KMS-11 (cell line): ENCODE measurements around the gene MARVELD3.
"Not testable (repeated sequence)": the region's sequence is repeated elsewhere in the genome, so short reads cannot be mapped to it uniquely, and the experiment has no call there.

ENCODE experiments used
- H2AFZ ChIP-seq: fragments of 200-600 bp; sonication (generic); 2 replicates; pipeline ENCODE4 v1.6.1; 2016; ENCODE audit warnings: antibody characterized with exemption, mixed run types, low read depth
- H3K27ac ChIP-seq: fragments of 200-600 bp; sonication (generic); 2 replicates; pipeline ENCODE4 v1.6.1; 2016; ENCODE audit warnings: mild to moderate bottlenecking, mixed run types
- H3K27me3 ChIP-seq: fragments of 200-600 bp; sonication (generic); 2 replicates; pipeline ENCODE4 v1.6.1; 2017; ENCODE audit warnings: mild to moderate bottlenecking, low read depth, mixed run types, moderate library complexity; ENCODE audit not compliant: insufficient read depth
- H3K36me3 ChIP-seq: fragments of 200-600 bp; sonication (generic); 2 replicates; pipeline ENCODE4 v1.6.1; 2017; ENCODE audit warnings: mild to moderate bottlenecking, mixed run types; ENCODE audit not compliant: insufficient read depth
- H3K4me1 ChIP-seq: fragments of 200-600 bp; sonication (generic); 2 replicates; pipeline ENCODE4 v1.6.1; 2016; ENCODE audit warnings: mild to moderate bottlenecking, low read depth, mixed run types; ENCODE audit not compliant: poor library complexity, severe bottlenecking
- H3K4me2 ChIP-seq: fragments of 200-600 bp; sonication (generic); 2 replicates; pipeline ENCODE4 v1.7.0; 2016; ENCODE audit warnings: mild to moderate bottlenecking, mixed run types
- H3K4me3 ChIP-seq: fragments of 200-600 bp; sonication (generic); IDR thresholded peaks from 2 replicates; pipeline ENCODE4 v1.6.1; 2017; ENCODE audit warnings: low read depth, low read length, mixed read lengths; ENCODE audit not compliant: insufficient read depth
- H3K79me2 ChIP-seq: fragments of 200-600 bp; sonication (generic); 2 replicates; pipeline ENCODE4 v1.6.1; 2016; ENCODE audit warnings: low read depth, mixed run types; ENCODE audit not compliant: insufficient read depth
- H3K9ac ChIP-seq: fragments of 200-600 bp; sonication (generic); 2 replicates; pipeline ENCODE4 v1.6.1; 2016; ENCODE audit warnings: mild to moderate bottlenecking, mixed run types
- H4K20me1 ChIP-seq: fragments of 200-600 bp; sonication (generic); 2 replicates; pipeline ENCODE4 v1.6.1; 2016; ENCODE audit warnings: mild to moderate bottlenecking, mixed run types; ENCODE audit not compliant: insufficient read depth
- TF ChIP-seq, protein P1 (sequence below): fragments of 200-600 bp; sonication (generic); conservative IDR thresholded peaks from 2 replicates; pipeline ENCODE4 v1.6.1; 2017; ENCODE audit warnings: low read depth, mild to moderate bottlenecking, antibody characterized with exemption, low read length, moderate library complexity, mixed read lengths

MARVELD3 gene

DNA sequence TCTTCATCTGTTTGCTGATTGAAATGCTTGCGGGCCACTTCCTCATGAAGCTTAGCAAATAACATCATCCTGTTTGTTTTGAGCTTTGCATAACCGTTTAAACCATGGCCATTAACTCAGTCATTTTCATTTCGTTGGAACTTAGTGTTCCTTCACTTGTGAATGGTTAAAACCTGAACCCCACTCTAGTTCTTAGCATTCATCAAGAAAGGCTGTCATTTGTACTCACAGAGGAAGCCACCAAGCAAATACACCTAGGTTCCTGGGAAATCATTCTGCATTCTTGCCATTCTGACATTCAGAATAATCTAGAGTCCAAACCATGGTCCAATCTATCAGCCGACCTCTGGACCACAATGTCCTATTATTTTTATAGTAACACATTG, 40.7 kb upstream of the MARVELD3 start:
- H3K36me3 ChIP-seq: no peaks in the 10 kb centered on the region
- H3K4me2 ChIP-seq: no peak overlapping the region
- no peak overlapping the region for H3K4me3 ChIP-seq
- H3K27ac ChIP-seq: no peak overlapping the region
- TF ChIP-seq, protein P1, sequence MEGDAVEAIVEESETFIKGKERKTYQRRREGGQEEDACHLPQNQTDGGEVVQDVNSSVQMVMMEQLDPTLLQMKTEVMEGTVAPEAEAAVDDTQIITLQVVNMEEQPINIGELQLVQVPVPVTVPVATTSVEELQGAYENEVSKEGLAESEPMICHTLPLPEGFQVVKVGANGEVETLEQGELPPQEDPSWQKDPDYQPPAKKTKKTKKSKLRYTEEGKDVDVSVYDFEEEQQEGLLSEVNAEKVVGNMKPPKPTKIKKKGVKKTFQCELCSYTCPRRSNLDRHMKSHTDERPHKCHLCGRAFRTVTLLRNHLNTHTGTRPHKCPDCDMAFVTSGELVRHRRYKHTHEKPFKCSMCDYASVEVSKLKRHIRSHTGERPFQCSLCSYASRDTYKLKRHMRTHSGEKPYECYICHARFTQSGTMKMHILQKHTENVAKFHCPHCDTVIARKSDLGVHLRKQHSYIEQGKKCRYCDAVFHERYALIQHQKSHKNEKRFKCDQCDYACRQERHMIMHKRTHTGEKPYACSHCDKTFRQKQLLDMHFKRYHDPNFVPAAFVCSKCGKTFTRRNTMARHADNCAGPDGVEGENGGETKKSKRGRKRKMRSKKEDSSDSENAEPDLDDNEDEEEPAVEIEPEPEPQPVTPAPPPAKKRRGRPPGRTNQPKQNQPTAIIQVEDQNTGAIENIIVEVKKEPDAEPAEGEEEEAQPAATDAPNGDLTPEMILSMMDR: no peak
- H3K4me1 ChIP-seq: no peaks in the 10 kb centered on the region
- no peak overlapping the region for H2AFZ ChIP-seq
- no peaks in the 10 kb centered on the region for H3K27me3 ChIP-seq
- H3K9ac ChIP-seq: no peak overlapping the region
- no peaks in the 10 kb centered on the region for H3K79me2 ChIP-seq
- no peaks in the 10 kb centered on the region for H4K20me1 ChIP-seq

DNA sequence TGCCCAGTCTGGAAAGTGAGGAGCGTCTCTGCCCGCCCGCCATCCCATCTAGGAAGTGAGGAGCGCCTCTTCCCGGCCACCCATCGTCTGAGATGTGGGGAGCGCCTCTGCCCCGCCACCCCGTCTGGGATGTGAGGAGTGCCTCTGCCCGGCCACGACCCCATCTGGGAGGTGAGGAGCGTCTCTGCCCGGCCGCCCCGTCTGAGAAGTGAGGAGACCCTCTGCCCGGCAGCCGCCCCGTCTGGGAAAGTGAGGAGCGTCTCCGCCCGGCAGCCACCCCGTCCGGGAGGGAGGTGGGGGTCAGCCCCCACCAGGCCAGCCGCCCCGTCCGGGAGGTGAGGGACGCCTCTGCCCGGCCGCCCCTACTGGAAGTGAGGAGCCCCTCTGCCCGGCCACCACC, 36.6 kb upstream of the MARVELD3 start:
- H4K20me1 ChIP-seq, H2AFZ ChIP-seq, H3K79me2 ChIP-seq, H3K36me3 ChIP-seq, H3K27ac ChIP-seq, H3K4me1 ChIP-seq, H3K9ac ChIP-seq, H3K27me3 ChIP-seq, H3K4me3 ChIP-seq, H3K4me2 ChIP-seq: not testable (repeated sequence)

DNA sequence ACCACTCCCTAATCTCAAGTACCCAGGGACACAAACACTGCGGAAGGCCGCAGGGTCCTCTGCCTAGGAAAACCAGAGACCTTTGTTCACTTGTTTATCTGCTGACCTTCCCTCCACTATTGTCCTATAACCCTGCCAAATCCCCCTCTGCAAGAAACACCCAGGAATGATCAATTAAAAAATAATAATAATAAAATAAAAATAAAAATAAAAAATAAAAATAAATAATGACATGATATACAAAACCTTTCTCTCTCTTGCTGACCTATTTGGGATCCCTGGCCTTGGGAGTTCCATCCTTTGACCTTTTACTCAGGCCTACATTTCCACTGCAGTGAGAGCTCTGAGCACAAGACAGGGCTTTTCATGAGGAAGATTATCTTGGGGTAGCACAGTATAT, 35.9 kb upstream of the MARVELD3 start:
- H3K36me3 ChIP-seq, H3K4me3 ChIP-seq, H2AFZ ChIP-seq, H3K27ac ChIP-seq, H3K9ac ChIP-seq, H3K4me2 ChIP-seq, H3K27me3 ChIP-seq, H3K79me2 ChIP-seq, H4K20me1 ChIP-seq, H3K4me1 ChIP-seq: not testable (repeated sequence)

DNA sequence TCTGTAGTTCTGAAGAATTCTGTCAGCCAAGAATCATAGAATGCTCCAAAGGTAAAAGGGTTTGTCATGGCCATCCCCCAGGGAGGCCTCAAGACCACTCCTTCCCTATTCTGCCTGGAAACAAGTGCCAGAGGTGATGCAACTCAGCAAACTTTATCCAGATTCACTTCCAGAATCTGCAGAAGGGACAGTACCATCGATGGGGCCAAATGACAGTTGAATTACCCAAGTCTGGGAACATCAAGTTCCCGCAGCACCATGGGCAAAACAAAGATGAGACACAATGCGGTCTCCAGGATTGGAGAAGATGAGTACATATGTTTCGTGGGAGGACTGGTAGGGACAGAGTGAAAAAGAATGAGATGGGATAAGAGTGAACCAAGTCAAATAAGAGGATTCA, 35.4 kb upstream of the MARVELD3 start:
- Histone ChIP-seq H3K4me2 (no peak overlapping the region), H3K27me3 (no peaks in the 10 kb centered on the region), H4K20me1 (no peaks in the 10 kb centered on the region), H3K9ac (no peak overlapping the region), H3K27ac (no peak overlapping the region), H3K36me3 (no peaks in the 10 kb centered on the region), H3K4me1 (no peaks in the 10 kb centered on the region), H3K4me3 (no peak overlapping the region), H2AFZ (no peak overlapping the region), H3K79me2 (no peaks in the 10 kb centered on the region)
- TF ChIP-seq, protein P1: no peak

DNA sequence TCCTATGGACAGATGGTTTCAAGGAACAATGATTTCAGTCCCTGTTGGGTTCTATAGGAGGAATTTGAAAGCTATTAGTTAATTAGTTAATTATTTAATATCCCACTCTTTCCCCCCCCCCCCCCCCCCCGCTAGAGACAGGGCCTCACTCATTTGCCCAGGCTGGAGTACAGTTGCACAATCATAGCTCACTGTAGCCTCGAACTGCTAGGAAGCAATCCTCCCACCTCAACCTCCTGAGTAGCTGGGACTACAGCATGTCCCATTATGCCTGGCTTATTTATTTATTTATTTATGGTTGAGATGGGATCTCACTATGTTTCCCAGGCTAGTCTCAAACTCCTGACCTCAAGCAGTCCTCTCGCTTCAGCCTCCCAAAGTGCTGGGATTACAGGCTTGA, 34.1 kb upstream of the MARVELD3 start:
- H3K36me3 ChIP-seq: no peaks in the 10 kb centered on the region
- H3K9ac ChIP-seq: no peak overlapping the region
- H2AFZ ChIP-seq: no peak overlapping the region
- H3K27ac ChIP-seq: no peak overlapping the region
- H3K4me2 ChIP-seq: no peak overlapping the region
- no peaks in the 10 kb centered on the region for H3K27me3 ChIP-seq
- TF ChIP-seq, protein P1: no peak
- no peak overlapping the region for H3K4me3 ChIP-seq
- no peaks in the 10 kb centered on the region for H3K4me1 ChIP-seq
- H4K20me1 ChIP-seq: no peaks in the 10 kb centered on the region
- no peaks in the 10 kb centered on the region for H3K79me2 ChIP-seq
